ENCODE data around the gene CALHM2.

CALHM2 gene

GRCh38 chr10:103466734-103467133, 14.6 kb upstream of the CALHM2 start:
- DNase-seq (ENCODE audit: low read depth): peak; percentile 70
- no peak for TF ChIP-seq CTCF (conservative IDR thresholded peaks at IDR 0.05; ENCODE audit: low read depth, low read length)
- H3K4me3 ChIP-seq (ENCODE audit: low read depth, low read length): no peak overlapping the region

GRCh38 chr10:103465411-103466179, 13.4 kb upstream of the CALHM2 start:
- H3K4me3 ChIP-seq (ENCODE audit: low read depth, low read length): no peak overlapping the region
- TF ChIP-seq CTCF (conservative IDR thresholded peaks at IDR 0.05; ENCODE audit: low read depth, low read length): no peak
- DNase-seq (ENCODE audit: low read depth): no peak

- no peak for TF ChIP-seq CTCF (conservative IDR thresholded peaks at IDR 0.05; ENCODE audit: low read depth, low read length)
- DNase-seq (ENCODE audit: low read depth): no peak
- no peak overlapping the region for H3K4me3 ChIP-seq (ENCODE audit: low read depth, low read length)
These were observed 11.3 kb upstream of the CALHM2 start for GRCh38 chr10:103463499-103463898.

GRCh38 chr10:103459615-103460014, 7.4 kb upstream of the CALHM2 start:
- TF ChIP-seq CTCF (conservative IDR thresholded peaks at IDR 0.05; ENCODE audit: low read depth, low read length): no peak
- no peak for DNase-seq (ENCODE audit: low read depth)
- H3K4me3 ChIP-seq (ENCODE audit: low read depth, low read length): no peak overlapping the region

GRCh38 chr10:103458720-103459119, 6.5 kb upstream of the CALHM2 start, which contains the start of gene CALHM1:
Gene CALHM1 (minus strand): TSS chr10:103458900. CDS start chr10:103458751, 149 bp downstream.
- DNase-seq (ENCODE audit: low read depth): no peak
- no peak for TF ChIP-seq CTCF (conservative IDR thresholded peaks at IDR 0.05; ENCODE audit: low read depth, low read length)
- no peak within 1 kb of the TSS for H3K4me3 ChIP-seq (ENCODE audit: low read depth, low read length)

GRCh38 chr10:103457896-103458583, 5.9 kb upstream of the CALHM2 start:
- H3K4me3 ChIP-seq (ENCODE audit: low read depth, low read length): no peak overlapping the region
- no peak for TF ChIP-seq CTCF (conservative IDR thresholded peaks at IDR 0.05; ENCODE audit: low read depth, low read length)
- no peak for DNase-seq (ENCODE audit: low read depth)
